HEK293 (cell line): ENCODE results near the gene ERP44.

Source experiments
- MYNN ChIP-seq: fragments of 450-650 bp; formaldehyde crosslinking; IDR thresholded peaks from 2 replicates; pipeline ENCODE4 v1.5.1; 2016; ENCODE audit warnings: missing biosample characterization, missing genetic modification characterization, borderline replicate concordance
- ZBTB7A ChIP-seq: fragments of 450-650 bp; formaldehyde crosslinking; IDR thresholded peaks from 2 replicates; pipeline ENCODE4 v1.5.1; 2016; ENCODE audit warnings: low read depth, missing biosample characterization, missing genetic modification characterization
- ZNF266 ChIP-seq: fragments of 450-650 bp; formaldehyde crosslinking; IDR thresholded peaks from 2 replicates; pipeline ENCODE4 v1.5.1; 2016; ENCODE audit warnings: missing biosample characterization, missing genetic modification characterization, low read depth
- ZNF704 ChIP-seq: fragments of 450-650 bp; formaldehyde crosslinking; IDR thresholded peaks from 2 replicates; pipeline ENCODE4 v1.5.1; 2016; ENCODE audit warnings: missing biosample characterization, missing genetic modification characterization
- ZNF768 ChIP-seq: fragments of 450-650 bp; formaldehyde crosslinking; IDR thresholded peaks from 2 replicates; pipeline ENCODE4 v1.5.1; 2018; ENCODE audit warnings: missing biosample characterization, mild to moderate bottlenecking, missing genetic modification characterization
- TF ChIP-seq, protein P1 (sequence below): fragments of 450-650 bp; formaldehyde crosslinking; IDR thresholded peaks from 2 replicates; pipeline ENCODE4 v1.5.1; 2016; ENCODE audit warnings: missing biosample characterization, missing genetic modification characterization

DNA sequence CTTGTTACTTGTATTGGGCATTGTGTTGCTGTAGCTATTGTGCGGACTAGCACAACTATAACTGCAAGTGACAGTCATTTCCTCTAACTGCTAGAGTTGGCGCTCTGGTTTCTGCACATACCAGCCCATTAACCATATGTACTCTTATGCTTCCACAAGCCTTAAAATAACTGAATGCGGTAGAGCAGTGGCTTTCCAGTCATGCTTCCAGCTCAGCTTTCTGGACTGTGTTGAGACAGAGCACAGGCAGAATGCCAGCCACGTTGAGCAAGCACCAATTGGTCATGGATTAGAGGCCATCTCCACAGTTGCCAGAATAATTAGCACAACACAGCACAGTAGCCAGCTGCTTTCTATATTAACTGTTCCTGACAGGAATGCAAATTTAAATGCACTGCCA is 12.4 kb upstream of the ERP44 start:
- TF ChIP-seq MYNN (tag by site-specific recombination) (no peak), ZNF704 (tag by site-specific recombination) (no peak), ZBTB7A (no peak), ZNF266 (tag by site-specific recombination) (no peak), ZNF768 (tag by site-specific recombination) (no peak)
- TF ChIP-seq, protein P1, sequence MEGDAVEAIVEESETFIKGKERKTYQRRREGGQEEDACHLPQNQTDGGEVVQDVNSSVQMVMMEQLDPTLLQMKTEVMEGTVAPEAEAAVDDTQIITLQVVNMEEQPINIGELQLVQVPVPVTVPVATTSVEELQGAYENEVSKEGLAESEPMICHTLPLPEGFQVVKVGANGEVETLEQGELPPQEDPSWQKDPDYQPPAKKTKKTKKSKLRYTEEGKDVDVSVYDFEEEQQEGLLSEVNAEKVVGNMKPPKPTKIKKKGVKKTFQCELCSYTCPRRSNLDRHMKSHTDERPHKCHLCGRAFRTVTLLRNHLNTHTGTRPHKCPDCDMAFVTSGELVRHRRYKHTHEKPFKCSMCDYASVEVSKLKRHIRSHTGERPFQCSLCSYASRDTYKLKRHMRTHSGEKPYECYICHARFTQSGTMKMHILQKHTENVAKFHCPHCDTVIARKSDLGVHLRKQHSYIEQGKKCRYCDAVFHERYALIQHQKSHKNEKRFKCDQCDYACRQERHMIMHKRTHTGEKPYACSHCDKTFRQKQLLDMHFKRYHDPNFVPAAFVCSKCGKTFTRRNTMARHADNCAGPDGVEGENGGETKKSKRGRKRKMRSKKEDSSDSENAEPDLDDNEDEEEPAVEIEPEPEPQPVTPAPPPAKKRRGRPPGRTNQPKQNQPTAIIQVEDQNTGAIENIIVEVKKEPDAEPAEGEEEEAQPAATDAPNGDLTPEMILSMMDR (tag by site-specific recombination), result no peak
